PC-3 (cell line): ENCODE results near the gene KLHL13. TPM values are rescaled to one million over a fixed set of nuclear protein-coding genes. Genes with fewer than 3 reads are reported as not detected.

Source experiments
- ATAC-seq: fragments of 200-7000 bp; cut with Tn5 transposase; 2 replicates; pipeline ENCODE4 v1.9.1; 2020; ENCODE audit warnings: mild to moderate bottlenecking, moderate library complexity
- BruUV-seq: library from RNA; stranded (reverse); fragments of 400-500 nt; replicated peaks from 2 replicates; lab custom pipeline; 2021; lab: Mats Ljungman, UMichigan
- CTCF ChIA-PET: fragments of 300-600 bp; sonication (Branson Sonifier 250); formaldehyde crosslinking; loops from one replicate; lab custom pipeline; 2022; ENCODE audit warnings: antibody characterized with exemption; lab: Charles Lee
- POLR2A ChIA-PET: fragments of 300-600 bp; sonication (Branson Sonifier 250); formaldehyde crosslinking; loops from one replicate; lab custom pipeline; 2022; ENCODE audit warnings: antibody characterized with exemption; ENCODE audit not compliant: unreplicated experiment; lab: Charles Lee
- DNase-seq: peaks from one replicate; pipeline ENCODE4 v3.0.0-alpha.2; 2015
- H2AFZ ChIP-seq: fragments of 300-600 bp; sonication (generic); 2 replicates; pipeline ENCODE4 v1.6.0; 2016; ENCODE audit warnings: antibody characterized with exemption, low read length
- H3F3A ChIP-seq: fragments of 300-600 bp; sonication (generic); one replicate; pipeline ENCODE4 v1.6.0; 2017; ENCODE audit warnings: antibody characterized with exemption, low read length, control low read depth, mild to moderate bottlenecking; ENCODE audit not compliant: unreplicated experiment
- H3K27ac ChIP-seq: fragments of 300-600 bp; sonication (generic); 2 replicates; pipeline ENCODE4 v1.5.1; 2016; ENCODE audit warnings: mild to moderate bottlenecking, low read length
- H3K27me3 ChIP-seq: fragments of 300-600 bp; sonication (generic); 2 replicates; pipeline ENCODE4 v1.6.1; 2016; ENCODE audit warnings: low read length, mixed read lengths
- H3K36me3 ChIP-seq: fragments of 300-600 bp; sonication (generic); 2 replicates; pipeline ENCODE4 v1.6.1; 2016; ENCODE audit warnings: low read depth, mixed run types, low read length, mixed read lengths
- H3K4me1 ChIP-seq: fragments of 300-600 bp; sonication (generic); 2 replicates; pipeline ENCODE4 v1.5.1; 2016; ENCODE audit warnings: low read length; ENCODE audit not compliant: insufficient read depth
- H3K4me2 ChIP-seq: fragments of 300-600 bp; sonication (generic); 2 replicates; pipeline ENCODE4 v1.6.0; 2016; ENCODE audit warnings: low read length
- H3K4me3 ChIP-seq: fragments of 300-600 bp; sonication (generic); 2 replicates; pipeline ENCODE4 v1.5.1; 2016; ENCODE audit warnings: mild to moderate bottlenecking, low read length, mixed read lengths
- H3K79me2 ChIP-seq: fragments of 300-600 bp; sonication (generic); 2 replicates; pipeline ENCODE4 v1.6.1; 2017; ENCODE audit warnings: low read length, mixed read lengths
- H3K9ac ChIP-seq: fragments of 300-600 bp; sonication (generic); 2 replicates; pipeline ENCODE4 v1.6.0; 2016; ENCODE audit warnings: mild to moderate bottlenecking, low read length
- H3K9me2 ChIP-seq: fragments of 300-600 bp; sonication (generic); replicated peaks from 2 replicates; pipeline ENCODE4 v1.6.1; 2016; ENCODE audit warnings: mixed run types, low read length, mixed read lengths
- H3K9me3 ChIP-seq: fragments of 300-600 bp; sonication (generic); 2 replicates; pipeline ENCODE4 v1.6.1; 2016; ENCODE audit warnings: low read length, mixed read lengths
- H4K20me1 ChIP-seq: fragments of 300-600 bp; sonication (generic); 2 replicates; pipeline ENCODE4 v1.6.1; 2016; ENCODE audit warnings: low read length, mixed read lengths
- EZH2 ChIP-seq: fragments of 300-600 bp; sonication (generic); IDR thresholded peaks from one replicate; pipeline ENCODE4 v1.6.1; 2017; ENCODE audit warnings: antibody characterized with exemption, mild to moderate bottlenecking, low read length; ENCODE audit not compliant: unreplicated experiment
- EZH2phosphoT487 ChIP-seq: fragments of 300-600 bp; sonication (generic); IDR thresholded peaks from 2 replicates; pipeline ENCODE4 v1.6.1; 2018; ENCODE audit warnings: mild to moderate bottlenecking, antibody characterized with exemption, low read length, borderline replicate concordance
- intact Hi-C: fragments of 100-400 bp; cut with micrococcal nuclease; formaldehyde crosslinking; loops from 2 replicates; pipeline ENCODE4 v1.9.0; 2023
- total RNA-seq: library from RNA; depleted of rRNA; stranded (reverse); fragments of >200 nt; gene quantifications from 2 replicates; pipeline ENCODE4 v1.2.3, GENCODE V29; 2014
- TF ChIP-seq, protein P1 (sequence below): fragments of 300-600 bp; sonication (generic); conservative IDR thresholded peaks from 2 replicates; pipeline ENCODE4 v1.5.1; 2017; ENCODE audit warnings: antibody characterized with exemption, low read depth, mild to moderate bottlenecking, low read length

KLHL13 gene
- total RNA-seq, 1 experiment from 2014 or later: 4.0 TPM

GRCh38 chrX:117895418-117895817 lies 221.2 kb downstream of the KLHL13 start:
- H4K20me1 ChIP-seq: no peaks in the 10 kb centered on the region
- H3K27ac ChIP-seq: no peak overlapping the region
- intact Hi-C loops: no loop called here
- DNase-seq (no peak), ATAC-seq (no peak)
- H3K9me3 ChIP-seq: no peaks in the 10 kb centered on the region
- no peak overlapping the region for H3K9ac ChIP-seq
- BruUV-seq: no TSS peak
- no peak overlapping the region for H3K4me2 ChIP-seq
- no peak overlapping the region for H2AFZ ChIP-seq
- ChIA-PET POLR2A (no interaction called here), CTCF (no interaction called here)
- H3K27me3 ChIP-seq: no peaks in the 10 kb centered on the region
- H3K79me2 ChIP-seq: no peaks in the 10 kb centered on the region
- H3K4me1 ChIP-seq: no peaks in the 10 kb centered on the region
- no peaks in the 10 kb centered on the region for H3F3A ChIP-seq
- TF ChIP-seq EZH2phosphoT487: no peak
- no peak for TF ChIP-seq EZH2
- TF ChIP-seq, protein P1, sequence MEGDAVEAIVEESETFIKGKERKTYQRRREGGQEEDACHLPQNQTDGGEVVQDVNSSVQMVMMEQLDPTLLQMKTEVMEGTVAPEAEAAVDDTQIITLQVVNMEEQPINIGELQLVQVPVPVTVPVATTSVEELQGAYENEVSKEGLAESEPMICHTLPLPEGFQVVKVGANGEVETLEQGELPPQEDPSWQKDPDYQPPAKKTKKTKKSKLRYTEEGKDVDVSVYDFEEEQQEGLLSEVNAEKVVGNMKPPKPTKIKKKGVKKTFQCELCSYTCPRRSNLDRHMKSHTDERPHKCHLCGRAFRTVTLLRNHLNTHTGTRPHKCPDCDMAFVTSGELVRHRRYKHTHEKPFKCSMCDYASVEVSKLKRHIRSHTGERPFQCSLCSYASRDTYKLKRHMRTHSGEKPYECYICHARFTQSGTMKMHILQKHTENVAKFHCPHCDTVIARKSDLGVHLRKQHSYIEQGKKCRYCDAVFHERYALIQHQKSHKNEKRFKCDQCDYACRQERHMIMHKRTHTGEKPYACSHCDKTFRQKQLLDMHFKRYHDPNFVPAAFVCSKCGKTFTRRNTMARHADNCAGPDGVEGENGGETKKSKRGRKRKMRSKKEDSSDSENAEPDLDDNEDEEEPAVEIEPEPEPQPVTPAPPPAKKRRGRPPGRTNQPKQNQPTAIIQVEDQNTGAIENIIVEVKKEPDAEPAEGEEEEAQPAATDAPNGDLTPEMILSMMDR: no peak
- no peaks in the 10 kb centered on the region for H3K9me2 ChIP-seq
- H3K36me3 ChIP-seq: no peaks in the 10 kb centered on the region
- no peak overlapping the region for H3K4me3 ChIP-seq

GRCh38 chrX:117892469-117892868 lies 224.1 kb downstream of the KLHL13 start:
- intact Hi-C loops: no loop called here
- no peak overlapping the region for H3K4me2 ChIP-seq
- CTCF ChIA-PET: no interaction called here

GRCh38 chrX:117871796-117872195 lies 244.8 kb downstream of the KLHL13 start:
- ChIA-PET CTCF (no interaction called here), POLR2A (no interaction called here)
- no peak for TF ChIP-seq EZH2phosphoT487
- TF ChIP-seq EZH2: no peak
- TF ChIP-seq, protein P1: no peak
- Histone ChIP-seq H3K9me2 (no peaks in the 10 kb centered on the region), H3K4me1 (no peaks in the 10 kb centered on the region), H3K79me2 (no peaks in the 10 kb centered on the region), H3K4me2 (no peak overlapping the region), H3K9ac (no peak overlapping the region), H3K36me3 (no peaks in the 10 kb centered on the region), H3K27me3 (no peaks in the 10 kb centered on the region), H3K9me3 (no peaks in the 10 kb centered on the region), H2AFZ (no peak overlapping the region), H4K20me1 (no peaks in the 10 kb centered on the region), H3F3A (no peaks in the 10 kb centered on the region), H3K4me3 (no peak overlapping the region), H3K27ac (no peak overlapping the region)
- BruUV-seq: no TSS peak
- DNase-seq: no peak
- intact Hi-C loops: no loop called here
- ATAC-seq: no peak

More at GRCh38 chrX:117892469-117892868, 224.1 kb downstream of the KLHL13 start:
- no peaks in the 10 kb centered on the region for H3K9me2 ChIP-seq
- no TSS peak for BruUV-seq
- H3K4me1 ChIP-seq: no peaks in the 10 kb centered on the region
- H3K27ac ChIP-seq: no peak overlapping the region
- POLR2A ChIA-PET: no interaction called here
- no peaks in the 10 kb centered on the region for H3F3A ChIP-seq
- ATAC-seq (no peak), DNase-seq (no peak)
- H3K4me3 ChIP-seq: no peak overlapping the region
- H4K20me1 ChIP-seq: no peaks in the 10 kb centered on the region
- H2AFZ ChIP-seq: no peak overlapping the region
- H3K36me3 ChIP-seq: no peaks in the 10 kb centered on the region
- no peaks in the 10 kb centered on the region for H3K27me3 ChIP-seq
- TF ChIP-seq EZH2phosphoT487: no peak
- TF ChIP-seq EZH2: no peak
- TF ChIP-seq, protein P1: no peak
- H3K9me3 ChIP-seq: no peaks in the 10 kb centered on the region
- H3K9ac ChIP-seq: no peak overlapping the region
- no peaks in the 10 kb centered on the region for H3K79me2 ChIP-seq
